Hepatocyte (in vitro differentiated cells): ENCODE data around the gene CARD9. TPM values are rescaled to one million over a fixed set of nuclear protein-coding genes. Genes with fewer than 3 reads are reported as not detected.

ENCODE experiments used
- DNase-seq: peaks from one replicate; pipeline ENCODE4 v3.0.0-alpha.2; 2016; ENCODE audit warnings: low spot score
- H2AFZ ChIP-seq: fragments of 200-600 bp; sonication (generic); 2 replicates; pipeline ENCODE4 v1.6.0; 2016; ENCODE audit warnings: antibody characterized with exemption, mild to moderate bottlenecking
- H3K27ac ChIP-seq: fragments of 200-600 bp; sonication (generic); 2 replicates; pipeline ENCODE4 v1.5.1; 2016; ENCODE audit warnings: mild to moderate bottlenecking
- H3K27me3 ChIP-seq: fragments of 200-600 bp; sonication (generic); 2 replicates; pipeline ENCODE4 v1.6.1; 2016
- H3K36me3 ChIP-seq: fragments of 200-600 bp; sonication (generic); replicated peaks from 2 replicates; pipeline ENCODE4 v1.5.1; 2016; ENCODE audit warnings: low read depth; ENCODE audit not compliant: insufficient read depth
- H3K4me1 ChIP-seq: fragments of 200-600 bp; sonication (generic); 2 replicates; pipeline ENCODE4 v1.5.1; 2016; ENCODE audit warnings: mild to moderate bottlenecking, moderate library complexity; ENCODE audit not compliant: insufficient read depth
- H3K4me2 ChIP-seq: fragments of 200-600 bp; sonication (generic); 2 replicates; pipeline ENCODE4 v1.6.0; 2016
- H3K4me3 ChIP-seq: fragments of 200-600 bp; sonication (generic); 2 replicates; pipeline ENCODE4 v1.5.1; 2016; ENCODE audit warnings: mild to moderate bottlenecking
- H3K79me2 ChIP-seq: fragments of 200-600 bp; sonication (generic); 2 replicates; pipeline ENCODE4 v1.6.0; 2017; ENCODE audit warnings: mild to moderate bottlenecking
- H3K9me2 ChIP-seq: fragments of 200-600 bp; sonication (generic); replicated peaks from 2 replicates; pipeline ENCODE4 v1.6.0; 2017; ENCODE audit warnings: mild to moderate bottlenecking; ENCODE audit not compliant: insufficient read depth
- H3K9me3 ChIP-seq: fragments of 200-600 bp; sonication (generic); 2 replicates; pipeline ENCODE4 v1.5.1; 2016; ENCODE audit warnings: low read depth, mild to moderate bottlenecking
- H4K20me1 ChIP-seq: fragments of 200-600 bp; sonication (generic); 2 replicates; pipeline ENCODE4 v1.6.0; 2016; ENCODE audit warnings: mild to moderate bottlenecking; ENCODE audit not compliant: insufficient read depth, poor library complexity, severe bottlenecking
- CTCF ChIP-seq: fragments of 200-600 bp; sonication (generic); IDR thresholded peaks from 2 replicates; pipeline ENCODE4 v1.5.1; 2016; ENCODE audit warnings: antibody characterized with exemption, mild to moderate bottlenecking; ENCODE audit not compliant: poor library complexity
- EZH2 ChIP-seq: fragments of 200-600 bp; sonication (generic); IDR thresholded peaks from 2 replicates; pipeline ENCODE4 v1.6.1; 2016; ENCODE audit warnings: antibody characterized with exemption, mild to moderate bottlenecking, borderline replicate concordance
- EZH2phosphoT487 ChIP-seq: fragments of 200-600 bp; sonication (generic); IDR thresholded peaks from one replicate; pipeline ENCODE4 v1.6.1; 2018; ENCODE audit warnings: antibody characterized with exemption, mild to moderate bottlenecking, low read depth, moderate library complexity; ENCODE audit not compliant: unreplicated experiment, severe bottlenecking
- WGBS: methylation state at CpG from one replicate; pipeline ENCODE4 v1.1.6; 2016; ENCODE audit warnings: low lambda C conversion rate; ENCODE audit errors: missing lambda C conversion rate; 5-methylcytosine and 5-hydroxymethylcytosine counted together
- polyA plus RNA-seq: library from polyadenylated mRNA; unstranded; fragments of >200 nt; fragmentation: Nextera tagmentation; extraction: Ambion mirVana; gene quantifications from 2 replicates; pipeline ENCODE4 v1.2.1, GENCODE V29; 2016
- total RNA-seq: library from RNA; depleted of rRNA; stranded (reverse); fragments of >200 nt; gene quantifications from 2 replicates; pipeline ENCODE4 v1.2.3, GENCODE V29; 2014

Gene CARD9
- total and polyA plus RNA-seq, 2 experiments from 2014 or later: 0.80 to 1.5 TPM

- no peaks in the 10 kb centered on the region for H3K27me3 ChIP-seq
- TF ChIP-seq CTCF: no peak
- TF ChIP-seq EZH2phosphoT487: no peak
- no peak for TF ChIP-seq EZH2
- H4K20me1 ChIP-seq: no peaks in the 10 kb centered on the region
- H3K4me1 ChIP-seq: no peaks in the 10 kb centered on the region
- H3K4me2 ChIP-seq: no peak overlapping the region
- H2AFZ ChIP-seq: no peak overlapping the region
- H3K4me3 ChIP-seq: no peak overlapping the region
- 97% methylated on average over 28 of the region's 28 CpGs for WGBS
- H3K36me3 ChIP-seq: no peaks in the 10 kb centered on the region
- H3K27ac ChIP-seq: no peak overlapping the region
- H3K79me2 ChIP-seq: no peaks in the 10 kb centered on the region
- no peaks in the 10 kb centered on the region for H3K9me3 ChIP-seq
- H3K9me2 ChIP-seq: no peaks in the 10 kb centered on the region
- no peak for DNase-seq
These were observed 18.5 kb upstream of the CARD9 start for GRCh38 chr9:136391737-136392537.

GRCh38 chr9:136389396-136389795 lies 15.9 kb upstream of the CARD9 start:
- H3K4me1 ChIP-seq: no peaks in the 10 kb centered on the region
- no peak overlapping the region for H3K27ac ChIP-seq
- H4K20me1 ChIP-seq: no peaks in the 10 kb centered on the region
- no peaks in the 10 kb centered on the region for H3K27me3 ChIP-seq
- H3K4me3 ChIP-seq: no peak overlapping the region
- DNase-seq: no peak
- H3K79me2 ChIP-seq: no peaks in the 10 kb centered on the region
- TF ChIP-seq EZH2phosphoT487 (no peak), CTCF (no peak), EZH2 (no peak)
- H3K9me2 ChIP-seq: no peaks in the 10 kb centered on the region
- no peak overlapping the region for H3K4me2 ChIP-seq
- no peaks in the 10 kb centered on the region for H3K36me3 ChIP-seq
- WGBS: 94% methylated on average over 14 of the region's 14 CpGs
- no peaks in the 10 kb centered on the region for H3K9me3 ChIP-seq
- H2AFZ ChIP-seq: no peak overlapping the region

GRCh38 chr9:136387217-136387616 lies 13.7 kb upstream of the CARD9 start:
- H3K9me2 ChIP-seq: no peaks in the 10 kb centered on the region

GRCh38 chr9:136386018-136386417 lies 12.5 kb upstream of the CARD9 start:
- Histone ChIP-seq H2AFZ (no peak overlapping the region), H3K4me2 (no peak overlapping the region), H3K79me2 (no peaks in the 10 kb centered on the region), H4K20me1 (no peaks in the 10 kb centered on the region), H3K4me1 (no peaks in the 10 kb centered on the region), H3K4me3 (no peak overlapping the region), H3K27ac (no peak overlapping the region), H3K9me2 (no peaks in the 10 kb centered on the region), H3K27me3 (no peaks in the 10 kb centered on the region), H3K36me3 (no peaks in the 10 kb centered on the region), H3K9me3 (no peaks in the 10 kb centered on the region)
- TF ChIP-seq CTCF (no peak), EZH2 (no peak), EZH2phosphoT487 (no peak)
- whole genome bisulfite sequencing: 95% methylated on average over 13 of the region's 13 CpGs
- no peak for DNase-seq

More at GRCh38 chr9:136387217-136387616, 13.7 kb upstream of the CARD9 start:
- WGBS: 98% methylated on average over 10 of the region's 19 CpGs
- Histone ChIP-seq H3K9me3 (no peaks in the 10 kb centered on the region), H3K27ac (no peak overlapping the region), H2AFZ (no peak overlapping the region), H3K36me3 (no peaks in the 10 kb centered on the region), H3K4me2 (no peak overlapping the region), H4K20me1 (no peaks in the 10 kb centered on the region), H3K4me1 (no peaks in the 10 kb centered on the region), H3K4me3 (no peak overlapping the region), H3K27me3 (no peaks in the 10 kb centered on the region), H3K79me2 (no peaks in the 10 kb centered on the region)
- no peak for TF ChIP-seq EZH2
- no peak for TF ChIP-seq EZH2phosphoT487
- no peak for DNase-seq
